GM18519 (cell line): ENCODE results near the gene NGB.
"Not testable (repeated sequence)": the region's sequence is repeated elsewhere in the genome, so short reads cannot be mapped to it uniquely, and the experiment has no call there.

Experiments
- ATAC-seq: cut with Tn5 transposase; IDR thresholded peaks from one replicate; pipeline ENCODE4 v1.9.1; 2021; ENCODE audit warnings: mild to moderate bottlenecking, moderate library complexity; ENCODE audit not compliant: unreplicated experiment, low FRiP score

The NGB gene, protein sequence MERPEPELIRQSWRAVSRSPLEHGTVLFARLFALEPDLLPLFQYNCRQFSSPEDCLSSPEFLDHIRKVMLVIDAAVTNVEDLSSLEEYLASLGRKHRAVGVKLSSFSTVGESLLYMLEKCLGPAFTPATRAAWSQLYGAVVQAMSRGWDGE

DNA sequence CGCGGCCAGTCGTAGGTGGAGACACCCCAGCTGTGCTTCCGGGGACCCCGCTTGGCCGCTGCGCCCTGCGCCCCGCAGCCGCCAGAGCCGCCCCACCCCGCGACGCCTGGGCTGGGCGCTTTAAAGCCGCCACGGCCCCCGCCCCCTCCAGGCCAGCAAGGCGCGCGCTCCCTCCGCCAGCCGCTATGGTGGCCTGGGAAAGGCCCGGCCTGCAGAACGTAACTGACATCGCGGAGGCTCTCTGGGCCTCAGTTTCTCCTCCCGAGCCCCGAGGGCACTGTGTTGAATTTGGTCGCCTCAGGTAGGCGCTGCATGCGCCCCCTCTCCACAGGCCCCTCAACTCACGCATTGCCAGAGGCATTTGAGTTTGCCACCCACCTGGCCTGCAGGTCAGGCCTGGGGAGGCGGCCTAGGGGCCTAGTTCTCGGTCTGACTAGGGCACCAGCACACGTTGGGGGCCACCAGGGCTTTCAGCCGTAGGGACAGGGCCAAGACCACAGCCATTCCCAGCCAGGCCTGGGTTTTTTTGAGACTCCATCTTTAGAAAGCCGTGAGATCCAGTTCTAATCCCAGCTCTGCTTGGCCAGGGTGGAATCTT is at the start of gene NGB:
TSS of gene NGB (minus strand) at position 94 of the 598 bp plus-strand sequence. CDS start 269 bp downstream, outside the sequence.
- no peak for ATAC-seq

DNA sequence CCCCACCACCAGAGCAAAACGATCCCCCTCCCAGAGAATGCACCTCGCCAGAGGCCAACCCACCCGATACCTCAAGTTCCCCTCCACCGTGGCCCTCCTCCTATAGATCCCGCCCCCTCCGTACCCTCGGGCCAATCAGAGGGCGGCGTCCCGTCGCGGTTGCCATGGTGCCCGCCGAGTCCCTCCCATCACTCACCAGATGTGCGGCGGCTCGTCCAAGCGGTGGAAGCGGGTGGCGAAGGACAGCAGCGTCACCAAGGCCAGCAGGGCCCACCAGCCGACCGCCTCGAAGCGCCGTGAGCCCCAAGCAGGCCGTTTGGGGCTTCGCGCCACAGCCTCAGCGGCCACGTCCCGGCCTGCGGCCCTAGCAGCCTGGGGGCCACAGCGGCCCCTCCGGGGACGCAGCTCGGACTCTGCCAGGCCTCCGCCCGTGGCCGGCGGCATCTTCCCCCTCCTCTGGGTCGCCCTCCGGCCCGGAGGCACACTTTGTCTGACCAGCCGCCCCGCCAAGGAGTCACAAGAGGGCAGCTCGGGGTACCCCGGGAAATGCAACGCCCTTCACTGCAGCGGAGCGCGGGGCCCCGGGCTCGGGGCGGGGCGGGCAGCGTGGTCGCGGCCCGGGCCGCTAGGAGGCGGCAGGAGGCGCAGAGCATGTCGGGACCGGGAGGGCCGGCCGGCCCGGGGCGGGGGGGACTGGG is 49.4 kb upstream of the NGB start, which contains the start of gene POMT2:
TSS of gene POMT2 (minus strand) at position 646 of the 698 bp plus-strand sequence. CDS start at position 444, 202 bp downstream.
- peak; percentile 46 for ATAC-seq

DNA sequence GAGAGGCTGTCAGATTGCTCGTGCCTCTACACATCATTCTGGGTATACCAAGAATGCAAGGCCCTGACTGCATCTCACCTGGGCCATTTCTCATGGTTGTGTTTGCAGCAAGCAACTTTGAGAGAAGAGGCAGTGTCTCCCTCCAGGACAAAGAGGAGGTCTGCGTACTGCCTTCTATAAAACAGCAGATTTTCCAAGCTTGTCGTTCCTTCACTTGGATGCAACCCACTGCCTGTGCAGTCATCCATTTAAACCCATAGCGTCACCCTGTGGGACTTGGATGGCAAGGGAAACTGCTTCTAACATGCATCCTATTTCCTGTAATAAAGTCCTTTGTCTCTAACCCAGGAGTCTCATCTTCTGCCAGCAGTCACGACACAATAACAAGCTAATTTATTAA is 48.4 kb upstream of the NGB start:
- ATAC-seq = no peak

DNA sequence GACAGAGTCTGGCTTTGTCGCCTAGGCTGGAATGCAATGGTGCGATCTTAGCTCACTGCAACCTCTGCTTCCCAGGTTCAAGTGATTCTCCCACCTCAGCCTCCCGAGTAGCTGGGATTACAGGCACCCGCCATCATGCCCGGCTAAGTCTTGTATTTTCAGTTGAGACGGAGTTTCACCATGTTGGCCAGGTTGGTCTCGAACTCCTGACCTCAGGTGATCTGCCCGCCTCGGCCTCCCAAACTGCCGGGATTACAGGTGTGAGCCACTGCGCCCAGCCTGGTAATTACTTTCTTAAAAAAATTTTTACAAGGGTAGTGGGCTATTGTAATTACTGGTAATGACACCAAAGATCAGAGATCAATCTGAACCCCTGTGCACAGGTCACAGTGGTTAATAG is 47.8 kb upstream of the NGB start:
- not testable (repeated sequence) for ATAC-seq

DNA sequence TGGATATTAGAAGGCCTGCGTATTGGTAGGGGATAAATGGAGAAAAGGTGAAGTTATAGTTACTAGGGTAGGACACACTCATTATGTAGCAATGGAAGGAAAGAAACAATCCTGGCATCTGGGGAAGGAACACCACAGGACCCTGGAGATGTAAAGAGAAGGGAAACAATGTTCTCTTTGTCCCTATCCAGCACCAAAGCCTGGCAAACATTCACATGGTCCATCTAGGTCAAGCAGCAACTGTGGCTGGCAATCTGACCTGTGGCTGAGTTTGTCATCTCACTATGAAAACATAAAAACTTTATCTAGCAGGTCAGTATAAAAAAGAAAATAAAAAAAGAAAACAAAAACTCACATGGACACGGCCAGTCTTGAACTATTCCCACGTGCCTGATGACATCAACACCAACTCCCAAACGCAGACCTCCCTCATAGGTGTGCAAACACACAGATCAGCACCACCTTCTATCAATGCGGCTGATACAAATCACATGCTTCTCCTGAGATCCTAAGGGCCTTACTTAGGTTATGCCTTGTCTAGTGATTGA is 47.1 kb upstream of the NGB start:
- no peak for ATAC-seq

DNA sequence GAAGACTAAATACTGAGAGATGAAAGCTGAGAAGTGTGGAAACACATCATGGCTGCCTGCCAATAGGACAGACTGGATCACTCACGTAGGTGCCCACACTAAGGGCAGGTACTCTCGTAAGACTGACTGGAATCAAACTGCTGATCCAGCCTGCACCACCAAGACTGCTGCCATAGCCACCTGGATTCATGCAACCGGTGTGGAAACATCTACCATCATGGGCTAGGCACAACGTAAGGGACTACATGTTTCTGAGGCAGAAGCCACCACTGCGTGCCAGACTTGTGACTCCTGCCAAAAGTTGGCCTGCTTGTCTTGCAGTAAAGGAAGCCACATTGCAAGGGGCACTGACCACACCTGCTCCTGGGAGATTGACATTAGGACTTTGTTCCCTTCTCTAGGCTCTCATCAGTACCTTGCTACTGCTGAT is 45.9 kb upstream of the NGB start:
- no peak for ATAC-seq

DNA sequence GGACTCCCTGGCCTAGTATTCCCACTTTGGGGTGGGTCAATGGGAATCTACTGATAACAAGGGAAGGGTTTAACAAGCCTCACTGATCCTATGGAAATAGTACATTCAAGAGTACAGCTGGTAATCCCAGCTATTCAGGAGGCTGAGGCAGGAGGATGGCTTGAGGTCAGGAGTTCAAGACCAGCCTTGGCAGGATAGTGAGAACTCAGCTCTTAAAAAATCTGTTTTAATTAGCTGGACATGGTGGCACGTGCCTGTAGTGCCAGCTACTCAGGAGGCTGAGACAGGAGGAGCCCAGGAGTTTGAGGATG is 45.1 kb upstream of the NGB start:
- ATAC-seq = no peak

DNA sequence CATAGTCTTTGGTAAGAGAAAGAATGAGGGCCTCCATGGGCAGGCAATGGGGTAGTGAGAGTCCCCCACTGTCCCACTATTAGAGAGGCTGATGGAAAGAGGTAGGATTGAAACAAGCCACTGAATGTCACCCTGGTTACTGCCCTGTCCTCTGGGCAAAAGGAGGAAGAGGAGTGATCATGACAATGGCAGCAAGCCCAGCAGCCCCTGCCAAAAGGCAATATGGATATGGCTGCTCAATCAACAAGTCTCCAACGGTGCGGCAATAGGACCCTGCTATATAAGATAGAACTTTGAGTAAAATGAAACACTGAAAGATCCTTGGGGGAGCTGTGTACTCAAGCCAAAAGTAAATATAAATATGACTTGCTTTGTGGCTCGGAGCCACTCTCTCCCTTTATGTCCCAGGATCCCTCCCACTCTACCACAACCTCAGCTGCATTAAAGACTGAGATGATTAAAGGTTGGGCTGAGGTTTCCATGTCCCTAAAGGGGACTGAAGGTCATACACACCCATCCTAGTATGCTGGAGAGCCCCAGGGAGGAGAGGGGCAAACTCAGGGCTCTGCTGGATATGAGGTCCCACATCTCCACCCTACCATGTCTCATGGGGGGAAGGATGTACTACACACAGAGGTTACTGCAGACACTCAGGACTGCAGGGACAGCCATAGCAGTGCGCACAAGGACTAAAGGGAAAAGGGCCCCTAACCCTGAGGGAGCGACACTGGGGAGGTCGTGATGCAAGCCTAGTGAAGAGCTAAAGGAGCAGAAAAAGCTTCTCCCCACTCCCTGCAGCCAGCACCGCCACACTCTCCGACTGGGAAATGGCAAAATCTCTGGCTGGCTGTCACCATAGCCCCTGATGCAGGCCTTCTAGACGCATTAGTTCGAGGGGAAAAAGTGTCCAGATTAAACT is 43.8 kb upstream of the NGB start:
- ATAC-seq = no peak

DNA sequence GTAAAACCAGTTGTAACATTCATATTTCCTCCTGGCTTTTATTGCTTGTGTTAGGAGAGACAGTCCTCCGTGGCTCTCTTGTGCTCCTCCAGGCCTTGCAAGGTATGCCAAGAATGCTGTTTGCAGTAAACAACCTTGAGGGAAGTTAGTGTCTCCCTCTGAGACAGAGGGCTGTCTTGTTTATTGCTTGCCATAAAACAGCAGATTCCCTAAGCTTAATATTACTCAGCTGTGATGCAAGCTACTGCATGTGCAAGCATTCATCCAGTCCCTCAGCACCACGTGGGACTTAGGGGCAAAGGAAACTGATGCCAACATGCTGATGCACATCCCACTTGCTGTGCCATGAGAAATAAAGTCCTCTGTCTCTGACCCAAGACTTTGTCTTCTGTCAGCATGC is 43.0 kb upstream of the NGB start:
- ATAC-seq = no peak

DNA sequence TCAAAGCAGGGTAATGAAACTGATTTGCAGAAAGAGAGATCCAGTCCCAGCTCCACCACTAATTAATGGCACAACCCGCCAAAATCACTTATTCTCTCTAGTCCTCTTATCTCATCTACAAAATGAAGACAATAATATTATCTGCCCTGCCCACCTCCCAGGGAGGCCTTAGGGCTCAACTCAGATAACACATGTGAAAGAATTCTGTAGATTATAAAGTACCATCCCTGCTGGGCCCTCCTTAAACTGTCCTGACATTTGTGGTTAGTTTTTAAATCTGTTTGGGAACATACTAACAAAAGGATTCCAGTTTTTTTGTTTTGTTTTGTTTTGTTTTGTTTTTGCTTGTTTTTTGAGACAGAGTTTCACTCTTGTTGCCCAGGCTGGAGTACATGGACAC is 42.4 kb upstream of the NGB start:
- no peak for ATAC-seq

DNA sequence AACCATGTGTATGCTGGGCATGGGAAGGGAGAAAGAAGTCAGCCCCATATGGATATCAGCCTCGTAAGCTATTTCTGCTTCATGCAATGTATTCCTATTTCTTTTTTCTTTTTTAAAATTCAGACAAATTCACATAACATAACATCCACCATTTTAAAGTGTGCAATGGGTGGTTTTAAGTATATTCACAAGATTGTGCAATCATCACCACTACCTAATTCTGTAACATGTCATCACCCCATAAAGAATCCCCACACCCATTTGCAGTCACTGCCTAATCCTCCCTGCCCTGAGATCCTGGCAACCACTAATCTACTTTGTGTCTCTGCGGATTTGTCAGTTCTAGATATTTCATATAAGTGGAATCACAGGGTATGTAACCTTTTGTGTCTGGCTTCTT is 40.2 kb upstream of the NGB start:
- ATAC-seq = no peak

DNA sequence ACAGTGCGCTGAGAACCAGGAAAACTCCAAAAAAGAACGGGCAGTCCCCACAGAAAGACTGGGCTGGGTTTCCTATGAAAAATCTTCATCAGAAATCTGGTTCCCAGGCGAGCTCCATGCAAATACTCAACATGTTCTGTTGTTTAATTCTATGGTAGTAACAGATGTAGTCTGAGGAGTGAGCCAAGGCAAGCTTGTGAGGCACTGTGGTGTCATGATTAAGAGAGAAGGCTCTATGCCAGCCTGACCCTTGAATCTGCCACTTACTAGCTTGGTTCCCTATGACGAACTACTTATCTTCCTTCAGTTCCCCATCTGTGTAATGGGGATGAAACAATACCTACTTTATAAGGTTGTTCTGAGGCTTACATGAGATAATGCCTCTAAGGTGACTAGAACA is 39.0 kb upstream of the NGB start:
- ATAC-seq = no peak

DNA sequence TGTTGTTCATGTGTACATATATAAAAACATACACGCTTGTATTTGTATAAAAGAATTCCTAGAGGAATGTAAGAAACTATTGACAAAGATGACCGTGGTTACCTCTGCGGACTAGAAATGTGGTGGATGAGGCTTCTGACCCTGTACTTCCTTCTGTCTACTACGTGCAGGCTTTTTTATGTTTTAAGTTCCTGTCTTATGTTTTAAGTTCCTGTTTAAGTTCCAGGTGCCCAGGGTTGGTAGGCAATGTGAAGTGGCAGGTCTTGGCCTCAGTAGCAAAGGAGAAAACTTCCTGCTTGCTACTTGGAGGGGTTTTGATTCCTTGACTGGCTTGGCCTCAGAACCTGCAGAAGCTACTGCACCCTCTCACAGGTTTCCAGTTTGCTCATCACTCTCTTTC is 38.1 kb upstream of the NGB start:
- ATAC-seq = no peak

DNA sequence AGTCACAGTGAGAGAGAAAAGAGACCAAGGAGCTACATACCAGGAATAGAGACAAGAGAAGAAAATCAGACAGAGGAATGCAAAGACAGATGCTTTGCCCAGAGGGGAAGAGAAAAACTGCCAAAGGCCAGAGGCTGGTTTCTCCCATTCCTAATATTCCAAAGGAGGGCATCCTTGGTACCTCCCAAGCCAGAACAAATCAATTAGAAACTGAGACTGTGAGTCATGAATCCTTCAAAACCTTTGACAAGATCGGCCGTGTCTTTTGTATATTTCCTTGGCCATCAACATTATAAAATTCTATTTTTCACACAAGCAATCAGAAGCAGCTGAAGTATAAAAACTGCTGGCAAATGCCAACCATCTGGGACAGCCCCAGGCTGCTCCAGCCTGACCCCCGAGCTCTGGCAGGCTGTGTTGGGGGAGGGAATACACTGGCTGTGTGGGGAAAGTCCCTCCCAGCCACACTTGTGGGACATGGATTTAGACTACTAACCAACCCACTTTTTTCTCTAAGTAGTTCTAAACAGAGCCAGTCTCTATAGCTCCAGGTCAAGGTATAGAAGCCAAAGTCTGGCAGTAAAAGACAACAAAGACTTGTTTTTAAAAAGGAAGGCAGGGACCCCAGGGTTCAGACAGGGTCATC is 36.0 kb upstream of the NGB start:
- no peak for ATAC-seq

DNA sequence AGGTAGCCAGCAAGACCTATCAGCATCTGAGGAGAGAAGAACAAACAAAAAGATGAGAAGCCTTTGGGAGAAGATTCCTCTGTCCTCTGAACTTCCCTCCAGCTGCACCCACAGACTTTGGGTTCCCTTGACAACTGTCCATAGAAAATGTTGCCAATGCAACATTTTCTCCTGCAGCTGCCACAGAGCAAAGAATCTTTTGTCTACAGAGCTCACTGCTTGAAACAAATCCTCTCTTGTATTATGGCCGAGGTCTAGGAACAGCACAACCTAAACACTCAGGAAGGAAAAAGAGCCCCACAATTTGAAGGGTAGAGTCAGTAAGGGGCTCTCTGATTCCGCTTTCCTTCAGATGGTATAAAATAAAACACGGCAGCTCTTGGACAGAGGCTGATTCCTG is 35.4 kb upstream of the NGB start:
- no peak for ATAC-seq

DNA sequence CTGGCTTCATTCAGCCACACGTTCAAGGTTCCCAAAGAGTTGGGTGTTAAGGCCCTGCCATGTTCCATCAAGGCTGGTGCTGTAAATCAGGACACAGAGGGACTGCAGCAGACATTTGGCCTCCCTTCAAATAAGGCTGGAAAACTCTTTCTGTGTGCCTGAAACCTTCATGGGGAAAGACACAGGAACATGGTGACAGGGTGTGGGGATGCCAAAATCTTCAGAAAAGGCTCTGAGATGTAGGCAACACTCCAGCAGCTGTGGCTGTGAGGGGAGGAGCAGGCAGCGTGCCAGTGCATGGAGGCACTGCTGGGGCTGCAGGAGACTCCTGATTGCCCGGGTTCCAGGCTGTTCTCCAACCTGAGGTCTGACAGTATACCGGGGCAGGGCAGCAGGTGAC is 34.7 kb upstream of the NGB start:
- no peak for ATAC-seq

DNA sequence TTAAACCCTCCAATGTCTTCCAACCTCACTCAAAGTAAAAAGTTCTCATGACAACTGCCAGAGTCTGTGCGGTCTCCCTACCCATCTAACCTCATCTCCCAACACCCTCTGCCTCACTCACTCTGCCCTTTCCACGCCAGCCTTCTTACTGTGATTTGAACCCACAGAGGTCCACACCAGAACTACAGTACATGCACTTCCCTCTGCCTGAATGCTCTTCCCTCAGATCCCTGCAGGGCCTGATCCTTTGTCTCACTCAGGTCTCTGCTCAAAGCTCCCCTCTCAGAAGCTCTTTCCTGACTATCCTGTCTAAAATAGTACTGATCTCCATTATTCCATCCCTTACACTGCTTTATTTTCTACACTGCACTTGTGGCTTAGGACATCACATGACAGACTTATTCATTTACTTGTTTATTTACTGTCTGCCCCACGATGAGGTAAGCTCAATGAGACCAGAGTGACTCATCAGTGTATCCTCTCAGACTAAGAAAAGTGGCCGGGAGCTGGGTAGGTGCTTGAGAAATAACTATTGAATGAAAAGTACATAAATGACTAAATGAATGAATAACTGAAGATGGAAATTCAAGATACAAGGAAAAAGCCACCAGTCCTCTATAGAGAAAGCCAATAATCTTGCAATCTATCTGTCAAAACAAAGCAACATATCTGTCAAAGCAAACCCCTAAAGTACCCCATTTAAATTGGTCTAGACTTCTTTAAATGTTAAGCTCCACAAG is 32.6 kb upstream of the NGB start:
- ATAC-seq = no peak

DNA sequence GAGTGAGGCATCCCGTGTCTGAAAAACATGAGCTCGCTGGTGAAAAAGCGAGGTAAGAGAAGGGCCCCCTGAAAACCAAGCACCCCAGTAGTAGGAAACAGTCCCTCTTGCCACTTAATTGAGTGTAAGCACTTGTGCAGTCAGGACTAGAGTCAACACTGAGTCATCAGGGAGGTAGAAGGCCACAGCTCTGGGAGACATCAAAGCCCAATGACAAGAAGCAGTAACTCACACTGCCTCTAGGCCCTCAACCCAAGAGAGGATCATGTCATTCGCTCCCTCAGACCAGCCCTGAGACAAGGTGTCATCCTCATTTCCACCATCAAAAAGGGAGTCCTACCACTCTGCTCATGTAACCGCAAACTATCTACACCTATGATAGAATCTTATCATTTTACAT is 31.9 kb upstream of the NGB start:
- ATAC-seq = no peak

DNA sequence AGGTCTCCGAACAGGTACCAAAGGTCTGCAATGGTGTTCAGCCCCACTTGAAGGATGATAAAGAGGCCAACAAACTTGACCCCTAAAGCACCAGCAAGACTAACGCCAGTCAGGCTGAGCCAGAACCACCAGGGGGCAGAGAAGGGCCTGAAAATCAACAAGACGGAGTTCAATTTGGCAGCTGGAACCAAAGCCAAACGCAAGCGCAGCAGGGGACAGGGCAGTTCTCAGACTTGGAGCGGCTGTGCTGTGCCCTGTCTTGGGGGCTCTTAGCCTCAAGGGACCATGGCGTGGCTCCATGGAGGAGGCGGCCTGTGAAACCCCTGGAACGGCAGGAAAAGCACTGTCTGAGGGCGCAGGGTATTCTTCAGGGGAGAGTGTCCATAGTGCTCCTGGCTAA is 30.1 kb upstream of the NGB start:
- no peak for ATAC-seq

DNA sequence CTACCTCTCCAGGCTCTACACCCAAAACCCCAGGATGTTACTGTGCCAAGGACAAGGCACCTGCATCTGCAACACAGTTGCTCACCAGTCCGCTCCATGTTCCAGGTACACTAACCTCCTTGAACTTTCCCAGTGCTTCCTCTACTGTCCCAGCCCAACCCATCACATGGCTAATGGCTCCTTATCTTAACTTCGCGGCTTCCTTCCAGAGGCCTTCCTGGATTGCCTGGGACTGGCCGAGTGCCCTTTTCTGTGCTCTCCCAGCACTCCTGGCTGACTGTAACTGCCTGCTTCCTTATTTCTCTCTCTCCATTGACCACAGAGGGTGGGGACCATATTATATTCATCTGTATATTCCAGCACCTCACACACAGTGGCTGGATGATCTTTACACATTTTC is 28.8 kb upstream of the NGB start:
- ATAC-seq = no peak
